H1 (cell line): ENCODE results near the gene AEBP1. TPM values are rescaled to one million over a fixed set of nuclear protein-coding genes. Genes with fewer than 3 reads are reported as not detected.

Experiments used
- CTCF ChIA-PET: fragments of 300-600 bp; sonication (Branson Sonifier 250); formaldehyde crosslinking; loops from one replicate; lab custom pipeline; 2021; ENCODE audit not compliant: partially characterized antibody; lab: Charles Lee
- POLR2A ChIA-PET: fragments of 300-600 bp; sonication (Branson Sonifier 250); formaldehyde crosslinking; loops from one replicate; lab custom pipeline; 2021; ENCODE audit warnings: inconsistent platforms; ENCODE audit not compliant: partially characterized antibody; lab: Charles Lee
- DNase-seq, 2 experiments: peaks; one replicate each; pipeline versions ENCODE4 v3.0.0 to v3.0.0-alpha.2; 2010 to 2022; ENCODE audit warnings: low spot score in 2 of 2, low read depth in 1 of 2, mixed read lengths in 1 of 2
- FAIRE-seq: peaks from 2 replicates; lab custom pipeline; 2011; peaks lifted over from hg19 to GRCh38; lab: Jason Lieb, UNC
- H2AFZ ChIP-seq: 2 replicates; pipeline ENCODE4 v1.8.1; 2012; ENCODE audit warnings: low read length, inconsistent platforms
- H2AK5ac ChIP-seq: 2 replicates; pipeline ENCODE4 v1.6.1; 2013; ENCODE audit warnings: low read depth, low read length
- H2BK120ac ChIP-seq: replicated peaks from 2 replicates; pipeline ENCODE3; 2013; ENCODE audit warnings: low read depth, low read length, inconsistent platforms
- H2BK12ac ChIP-seq: 2 replicates; pipeline ENCODE4 v1.6.1; 2013; ENCODE audit warnings: low read depth, low read length
- H2BK15ac ChIP-seq: 2 replicates; pipeline ENCODE4 v1.6.1; 2013; ENCODE audit warnings: low read length
- H2BK20ac ChIP-seq: 2 replicates; pipeline ENCODE4 v1.6.1; 2013; ENCODE audit warnings: low read length
- H2BK5ac ChIP-seq: 2 replicates; pipeline ENCODE4 v1.6.1; 2013; ENCODE audit warnings: low read depth, low read length
- H3K14ac ChIP-seq: 2 replicates; pipeline ENCODE4 v1.6.1; 2013; ENCODE audit warnings: inconsistent platforms; ENCODE audit not compliant: insufficient read length
- H3K18ac ChIP-seq: 2 replicates; pipeline ENCODE4 v1.6.1; 2013; ENCODE audit warnings: low read length; ENCODE audit errors: extremely low read depth
- H3K23ac ChIP-seq: 2 replicates; pipeline ENCODE4 v1.6.1; 2013; ENCODE audit warnings: inconsistent platforms; ENCODE audit not compliant: insufficient read length
- H3K23me2 ChIP-seq: 2 replicates; pipeline ENCODE4 v1.6.1; 2013; ENCODE audit warnings: low read depth, low read length
- H3K27ac ChIP-seq: 2 replicates; pipeline ENCODE4 v1.6.1; 2011; ENCODE audit warnings: low read depth, low read length, inconsistent platforms
- H3K27me3 ChIP-seq, 4 experiments: replicated peaks in 1 of 4; 1 replicate in 1 of 4; 2 replicates in 3 of 4; pipeline versions ENCODE4 v1.6.1 to v1.8.1; 2011 to 2013; ENCODE audit warnings: low read length in 3 of 4, mild to moderate bottlenecking in 3 of 4, inconsistent platforms in 2 of 4, mixed read lengths in 2 of 4, moderate library complexity in 1 of 4; ENCODE audit not compliant: control insufficient read depth in 3 of 4, insufficient read depth in 3 of 4; ENCODE audit errors: extremely low read depth in 1 of 4
- H3K36me3 ChIP-seq, 4 experiments: 2 replicates each; pipeline versions ENCODE4 v1.6.1 to v1.8.1; 2011 to 2013; ENCODE audit warnings: mild to moderate bottlenecking in 4 of 4, low read length in 3 of 4, moderate library complexity in 2 of 4, control low read depth in 1 of 4, inconsistent platforms in 1 of 4; ENCODE audit not compliant: insufficient read depth in 4 of 4, control insufficient read depth in 2 of 4
- H3K4ac ChIP-seq: replicated peaks from 2 replicates; pipeline ENCODE3; 2013; ENCODE audit warnings: low read length, low read depth, mixed read lengths, inconsistent platforms; ENCODE audit not compliant: insufficient read length
- H3K4me1 ChIP-seq, 4 experiments: replicated peaks in 1 of 4; 1 replicate in 1 of 4; 2 replicates in 3 of 4; pipeline versions ENCODE4 v1.6.1 to v1.8.1; 2011 to 2013; ENCODE audit warnings: low read length in 3 of 4, inconsistent platforms in 2 of 4, mixed read lengths in 1 of 4; ENCODE audit not compliant: insufficient read depth in 4 of 4, control insufficient read depth in 3 of 4
- H3K4me2 ChIP-seq, 2 experiments: 2 replicates each; pipeline versions ENCODE4 v1.6.1 to v1.8.1; 2011 to 2013; ENCODE audit warnings: low read depth in 2 of 2, low read length in 2 of 2, control low read depth in 1 of 2, inconsistent platforms in 1 of 2, mild to moderate bottlenecking in 1 of 2; ENCODE audit not compliant: insufficient read depth in 1 of 2
- H3K4me3 ChIP-seq, 4 experiments: fragments of 200-600, 300-600 bp in 1 of 4; sonication (generic), shearing (Covaris generic), sonication (Bioruptor Twin) in 1 of 4; 2 replicates each; pipeline versions ENCODE4 v1.5.1 to v1.8.1; 2011 to 2016; ENCODE audit warnings: low read length in 4 of 4, low read depth in 3 of 4, control low read depth in 2 of 4, inconsistent platforms in 2 of 4, mild to moderate bottlenecking in 2 of 4, mixed read lengths in 1 of 4, moderate library complexity in 1 of 4; ENCODE audit not compliant: insufficient read depth in 2 of 4; ENCODE audit errors: extremely low read depth in 1 of 4
- H3K56ac ChIP-seq: replicated peaks from 2 replicates; pipeline ENCODE3; 2013; ENCODE audit warnings: low read depth, mild to moderate bottlenecking, mixed read lengths, low read length, inconsistent platforms; ENCODE audit not compliant: insufficient read length
- H3K79me1 ChIP-seq: 2 replicates; pipeline ENCODE4 v1.6.1; 2013; ENCODE audit warnings: low read depth, low read length, control low read depth
- H3K79me2 ChIP-seq, 2 experiments: 2 replicates each; pipeline versions ENCODE4 v1.6.1 to v1.8.1; 2012 to 2013; ENCODE audit warnings: low read length in 2 of 2, mild to moderate bottlenecking in 2 of 2, inconsistent platforms in 1 of 2; ENCODE audit not compliant: insufficient read depth in 2 of 2, control insufficient read depth in 1 of 2
- H3K9ac ChIP-seq, 4 experiments: replicated peaks in 1 of 4; 1 replicate in 1 of 4; 2 replicates in 3 of 4; pipeline versions ENCODE4 v1.6.1 to v1.8.1; 2011 to 2013; ENCODE audit warnings: low read depth in 3 of 4, low read length in 3 of 4, control low read depth in 2 of 4, mild to moderate bottlenecking in 2 of 4, moderate library complexity in 2 of 4, inconsistent platforms in 1 of 4; ENCODE audit errors: extremely low read depth in 1 of 4
- H3K9me3 ChIP-seq, 2 experiments: 2 replicates each; pipeline versions ENCODE4 v1.6.1 to v1.8.1; 2012 to 2013; ENCODE audit warnings: mild to moderate bottlenecking in 2 of 2, moderate library complexity in 2 of 2, control low read depth in 1 of 2, inconsistent platforms in 1 of 2, low read depth in 1 of 2, low read length in 1 of 2, mixed read lengths in 1 of 2; ENCODE audit not compliant: insufficient read depth in 2 of 2
- H4K20me1 ChIP-seq, 2 experiments: replicated peaks in 1 of 2; 2 replicates each; pipeline versions ENCODE3 to v1.8.1; 2011 to 2013; ENCODE audit warnings: inconsistent platforms in 2 of 2, low read length in 2 of 2, mild to moderate bottlenecking in 1 of 2; ENCODE audit not compliant: insufficient read depth in 2 of 2, control insufficient read depth in 1 of 2
- H4K5ac ChIP-seq: 2 replicates; pipeline ENCODE4 v1.6.1; 2013; ENCODE audit warnings: low read length, low read depth, mixed read lengths, inconsistent platforms; ENCODE audit not compliant: insufficient read length
- H4K8ac ChIP-seq: 2 replicates; pipeline ENCODE4 v1.8.0; 2013; ENCODE audit warnings: mild to moderate bottlenecking, moderate library complexity, low read length, inconsistent platforms; ENCODE audit not compliant: insufficient read depth; ENCODE audit errors: extremely low read depth
- H4K91ac ChIP-seq: replicated peaks from 2 replicates; pipeline ENCODE3; 2013; ENCODE audit warnings: low read length, mixed read lengths, inconsistent platforms; ENCODE audit not compliant: insufficient read length
- JUN ChIP-seq: IDR thresholded peaks from 2 replicates; pipeline ENCODE4 v1.6.1; 2011; ENCODE audit warnings: low read depth, mild to moderate bottlenecking, improper control_type of control experiment, low read length
- POLR2A ChIP-seq, 2 experiments: IDR thresholded peaks; 1 replicate in 1 of 2; 2 replicates in 1 of 2; pipeline ENCODE4 v1.6.1; 2011; ENCODE audit warnings: low read depth in 2 of 2, low read length in 2 of 2, mild to moderate bottlenecking in 2 of 2; ENCODE audit errors: control extremely low read depth in 1 of 2
- RFX5 ChIP-seq: IDR thresholded peaks from 2 replicates; pipeline ENCODE4 v1.6.1; 2011; ENCODE audit warnings: low read depth, low read length, improper control_type of control experiment, borderline replicate concordance
- RNF2 ChIP-seq: fragments of 200-900, 300-1000 bp; sonication (generic); IDR thresholded peaks from 2 replicates; pipeline ENCODE4 v1.7.1; 2016; ENCODE audit warnings: borderline replicate concordance, low read depth, mild to moderate bottlenecking, antibody characterized with exemption, low read length; ENCODE audit not compliant: poor library complexity, severe bottlenecking; ENCODE audit errors: missing control alignments
- SIX5 ChIP-seq: IDR thresholded peaks from 2 replicates; pipeline ENCODE4 v1.6.1; 2011; ENCODE audit warnings: mild to moderate bottlenecking, low read depth, low read length
- SRF ChIP-seq: IDR thresholded peaks from 2 replicates; pipeline ENCODE4 v1.6.1; 2011; ENCODE audit warnings: mild to moderate bottlenecking, low read depth, low read length, moderate library complexity
- WGBS, 2 experiments: shearing (Covaris generic) in 1 of 2; methylation state at CpG; one replicate each; pipeline versions ENCODE4 v1.1.6 to v1.1.7; 2013 to 2015; ENCODE audit warnings: low lambda C conversion rate in 2 of 2, mixed read lengths in 2 of 2, inconsistent platforms in 1 of 2, low coverage in 1 of 2, missing lambda C conversion rate in 1 of 2; ENCODE audit not compliant: insufficient replicate concordance in 2 of 2, insufficient coverage in 1 of 2, insufficient read length in 1 of 2; ENCODE audit errors: extremely low coverage in 1 of 2, missing lambda C conversion rate in 1 of 2; 5-methylcytosine and 5-hydroxymethylcytosine counted together
- polyA plus RNA-seq, 7 experiments: library from polyadenylated mRNA; depleted of rRNA in 3 of 7; stranded (reverse) in 5 of 7; unstranded in 2 of 7; fragments of >200 nt in 5 of 7; fragments of 200-250 nt in 2 of 7; gene quantifications; 1 replicate in 5 of 7; 2 replicates in 1 of 7; 4 replicates in 1 of 7; pipeline versions ENCODE4 v1.2.1 to v1.2.3, GENCODE V29; 2011 to 2013; ENCODE audit warnings: missing spikeins in 2 of 7, mixed read lengths in 2 of 7
- total RNA-seq: library from RNA; stranded (reverse); fragmentation: NEBNext Ultra II Directional; extraction: Animal tissue kit (Norgen Biotek cat#: 25700); gene quantifications from 2 replicates; pipeline ENCODE4 v1.2.1, GENCODE V29; 2021
- TF ChIP-seq, protein P1 (sequence below): IDR thresholded peaks from 2 replicates; pipeline ENCODE4 v1.6.1; 2011; ENCODE audit warnings: low read length, improper control_type of control experiment
- TF ChIP-seq, protein P2 (sequence below), 3 experiments: IDR thresholded peaks; 1 replicate in 2 of 3; 2 replicates in 1 of 3; pipeline versions ENCODE4 v1.5.1 to v1.6.1; 2011; ENCODE audit warnings: low read length in 3 of 3, mild to moderate bottlenecking in 3 of 3, inconsistent platforms in 2 of 3, low read depth in 1 of 3, moderate library complexity in 1 of 3; ENCODE audit not compliant: insufficient read depth in 1 of 3; ENCODE audit errors: control extremely low read depth in 1 of 3

The AEBP1 gene
- total and polyA plus RNA-seq, 2 of the 8 experiments (the other 6 are each of a cell fraction or from before 2014, with no cell fraction given): 10.4 to 41.2 TPM

DNA sequence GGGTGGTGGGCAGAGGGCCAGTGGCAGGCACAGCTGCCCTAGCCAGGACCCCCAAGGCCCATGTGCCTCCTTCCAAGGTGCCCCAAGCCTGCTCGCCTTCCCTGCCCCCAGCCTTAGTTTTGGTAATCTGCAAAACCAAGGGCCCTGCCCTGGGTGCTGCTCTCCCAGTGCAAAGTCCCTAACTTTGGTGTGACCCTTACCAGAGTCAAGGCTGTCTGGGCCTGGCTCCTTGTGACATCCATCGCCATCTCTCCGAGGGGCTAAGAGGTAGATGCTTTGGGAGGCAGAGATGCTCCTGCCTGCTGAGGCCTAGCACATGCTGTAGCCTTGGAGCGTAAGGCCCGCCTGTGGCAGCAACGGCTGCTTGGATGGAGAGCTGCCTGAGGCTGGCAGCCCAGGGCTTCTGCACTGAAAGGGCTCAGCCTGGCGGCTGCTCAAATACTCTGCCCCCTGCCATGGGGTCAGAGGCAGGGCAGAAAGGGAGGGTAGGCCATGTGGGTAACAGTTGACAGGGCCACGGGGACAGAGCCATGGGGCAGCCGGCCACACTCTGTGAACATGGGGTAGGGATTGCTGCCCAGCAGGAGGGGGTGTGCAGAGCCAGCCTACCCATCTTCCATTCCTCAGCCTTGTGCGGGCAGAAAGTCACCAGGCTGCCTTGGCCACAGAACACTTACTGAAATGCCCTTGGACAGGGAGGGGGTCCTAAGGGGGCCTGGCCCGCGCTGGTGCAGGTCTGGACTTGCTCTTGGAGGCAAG is 54.9 kb downstream of the AEBP1 start:
- H3K18ac ChIP-seq: no peak overlapping the region
- WGBS, 2 experiments: 84% methylated on average over 12 of the region's 12 CpGs; no CpG with 5 or more reads in 1 of the 2 experiments
- POLR2A ChIA-PET: no interaction called here

More for the DNA sequence above, 54.9 kb downstream of the AEBP1 start:
- H2BK12ac ChIP-seq: no peak overlapping the region
- H2BK120ac ChIP-seq: no peak overlapping the region
- no peak overlapping the region for H3K27ac ChIP-seq
- H4K8ac ChIP-seq: no peak overlapping the region; the same call in 1 of the 2 replicates
- H3K23me2 ChIP-seq: no peaks in the 10 kb centered on the region
- no peak overlapping the region for H2AFZ ChIP-seq
- no peak overlapping the region for H3K4me2 ChIP-seq
- no peak overlapping the region for H3K14ac ChIP-seq
- H3K4me3 ChIP-seq: no peak overlapping the region
- no peak overlapping the region for H3K56ac ChIP-seq
- no peak overlapping the region for H4K91ac ChIP-seq
- no peak overlapping the region for H3K4ac ChIP-seq
- H3K79me1 ChIP-seq: no peaks in the 10 kb centered on the region
- CTCF ChIA-PET: interaction anchor here (0.6 to 2.5 kb wide), 4 partner anchors 11 to 55 kb away, joined by 3 to 8 read pairs (median 3); no protein-coding TSS in a partner anchor
- no peaks in the 10 kb centered on the region; a peak in 1 of 7 replicates for H3K27me3 ChIP-seq
- TF ChIP-seq POLR2A (IDR thresholded peaks at IDR 0.05; ENCODE audit: control extremely low read depth in 1 of 2, low read depth in 2 of 2, low read length in 2 of 2) (no peak), SIX5 (no peak), RNF2 (no peak), SRF (no peak), JUN (no peak), RFX5 (no peak)
- TF ChIP-seq, protein P1, sequence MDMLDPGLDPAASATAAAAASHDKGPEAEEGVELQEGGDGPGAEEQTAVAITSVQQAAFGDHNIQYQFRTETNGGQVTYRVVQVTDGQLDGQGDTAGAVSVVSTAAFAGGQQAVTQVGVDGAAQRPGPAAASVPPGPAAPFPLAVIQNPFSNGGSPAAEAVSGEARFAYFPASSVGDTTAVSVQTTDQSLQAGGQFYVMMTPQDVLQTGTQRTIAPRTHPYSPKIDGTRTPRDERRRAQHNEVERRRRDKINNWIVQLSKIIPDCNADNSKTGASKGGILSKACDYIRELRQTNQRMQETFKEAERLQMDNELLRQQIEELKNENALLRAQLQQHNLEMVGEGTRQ: no peak
- TF ChIP-seq, protein P2, sequence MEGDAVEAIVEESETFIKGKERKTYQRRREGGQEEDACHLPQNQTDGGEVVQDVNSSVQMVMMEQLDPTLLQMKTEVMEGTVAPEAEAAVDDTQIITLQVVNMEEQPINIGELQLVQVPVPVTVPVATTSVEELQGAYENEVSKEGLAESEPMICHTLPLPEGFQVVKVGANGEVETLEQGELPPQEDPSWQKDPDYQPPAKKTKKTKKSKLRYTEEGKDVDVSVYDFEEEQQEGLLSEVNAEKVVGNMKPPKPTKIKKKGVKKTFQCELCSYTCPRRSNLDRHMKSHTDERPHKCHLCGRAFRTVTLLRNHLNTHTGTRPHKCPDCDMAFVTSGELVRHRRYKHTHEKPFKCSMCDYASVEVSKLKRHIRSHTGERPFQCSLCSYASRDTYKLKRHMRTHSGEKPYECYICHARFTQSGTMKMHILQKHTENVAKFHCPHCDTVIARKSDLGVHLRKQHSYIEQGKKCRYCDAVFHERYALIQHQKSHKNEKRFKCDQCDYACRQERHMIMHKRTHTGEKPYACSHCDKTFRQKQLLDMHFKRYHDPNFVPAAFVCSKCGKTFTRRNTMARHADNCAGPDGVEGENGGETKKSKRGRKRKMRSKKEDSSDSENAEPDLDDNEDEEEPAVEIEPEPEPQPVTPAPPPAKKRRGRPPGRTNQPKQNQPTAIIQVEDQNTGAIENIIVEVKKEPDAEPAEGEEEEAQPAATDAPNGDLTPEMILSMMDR (IDR thresholded peaks at IDR 0.05; ENCODE audit: control extremely low read depth in 1 of 3, insufficient read depth in 1 of 3, low read depth in 1 of 3, low read length in 3 of 3): no peak
- FAIRE-seq (no peak), DNase-seq (no peak)
- no peak overlapping the region for H2AK5ac ChIP-seq
- H2BK20ac ChIP-seq: no peak overlapping the region
- no peak overlapping the region for H3K9ac ChIP-seq
- no peaks in the 10 kb centered on the region for H3K36me3 ChIP-seq
- no peaks in the 10 kb centered on the region for H3K9me3 ChIP-seq
- H4K5ac ChIP-seq: no peak overlapping the region
- no peak overlapping the region for H2BK5ac ChIP-seq
- no peaks in the 10 kb centered on the region for H4K20me1 ChIP-seq
- H3K79me2 ChIP-seq: no peaks in the 10 kb centered on the region
- H3K23ac ChIP-seq: no peak overlapping the region
- no peak overlapping the region for H2BK15ac ChIP-seq
- peaks cover 2 to 5% (median 4%) of the 10 kb centered on the region in 4 experiments; a peak in 5 of 7 replicates for H3K4me1 ChIP-seq
